Gastrocnemius medialis (tissue), 4 donors: ENCODE results near the gene S100A7A.

ENCODE experiments used
- CTCF ChIP-seq, 5 experiments: fragments of 450-650 bp in 3 of 5; fragments of 200-600 bp in 2 of 5; sonication (generic) in 2 of 5; IDR thresholded peaks in 4 of 5; conservative IDR thresholded peaks in 1 of 5; 1 replicate in 4 of 5; 2 replicates in 1 of 5; pipeline ENCODE4 v1.5.1; 2016 to 2019; ENCODE audit warnings: antibody characterized with exemption in 5 of 5, mild to moderate bottlenecking in 3 of 5, moderate library complexity in 3 of 5
- POLR2A ChIP-seq, 2 donors: fragments of 450-650 bp; IDR thresholded peaks; one replicate each; pipeline ENCODE4 v1.6.1; 2017; ENCODE audit warnings: antibody characterized with exemption in 2 of 2, mild to moderate bottlenecking in 2 of 2, moderate library complexity in 2 of 2

- TF ChIP-seq CTCF (IDR thresholded peaks at IDR 0.05 in 4 of 5, conservative IDR thresholded peaks at IDR 0.05 in 1 of 5) (peak; percentile 49 to 65 (median 52)), POLR2A (IDR thresholded peaks at IDR 0.05) (no peak)
Measured at GRCh38 chr1:153404768-153405167, 11.6 kb upstream of the S100A7A start.
